HL-60 (cell line): Measurements from ENCODE around the gene GORASP2.

Experiments used
- DNase-seq, 2 experiments: peaks; one replicate each; pipeline ENCODE4 v3.0.0-alpha.2; 2010 to 2020; ENCODE audit warnings: low read depth in 1 of 2, low spot score in 1 of 2
- H3K27ac ChIP-seq: fragments of 250-450 bp; sonication (Bioruptor Pico); replicated peaks from 2 replicates; pipeline ENCODE4 v1.5.1; 2020; ENCODE audit warnings: mild to moderate bottlenecking, moderate library complexity
- H3K27me3 ChIP-seq: fragments of 250-450 bp; sonication (Bioruptor Pico); 2 replicates; pipeline ENCODE4 v1.5.1; 2021; ENCODE audit warnings: mild to moderate bottlenecking, moderate library complexity; ENCODE audit not compliant: insufficient read depth, poor library complexity, severe bottlenecking
- H3K4me3 ChIP-seq: replicated peaks from 2 replicates; pipeline ENCODE4 v1.5.1; 2011; ENCODE audit warnings: mild to moderate bottlenecking, control low read depth, low read length; ENCODE audit not compliant: insufficient read depth
- GABPA ChIP-seq: IDR thresholded peaks from 2 replicates; pipeline ENCODE4 v1.6.1; 2012; ENCODE audit warnings: low read depth
- POLR2AphosphoS5 ChIP-seq: IDR thresholded peaks from 2 replicates; pipeline ENCODE4 v1.6.1; 2012; ENCODE audit warnings: low read depth
- SPI1 ChIP-seq: IDR thresholded peaks from 2 replicates; pipeline ENCODE4 v1.6.1; 2012; ENCODE audit warnings: low read depth, mild to moderate bottlenecking, borderline replicate concordance
- TF ChIP-seq, protein P1 (sequence below): IDR thresholded peaks from one replicate; pipeline ENCODE4 v1.5.1; 2011; ENCODE audit warnings: low read length, control low read depth, inconsistent platforms; ENCODE audit not compliant: insufficient read depth
- TF ChIP-seq, protein P2 (sequence below): IDR thresholded peaks from 2 replicates; pipeline ENCODE4 v1.6.1; 2012; ENCODE audit warnings: low read depth; ENCODE audit not compliant: insufficient replicate concordance

The GORASP2 gene

DNA sequence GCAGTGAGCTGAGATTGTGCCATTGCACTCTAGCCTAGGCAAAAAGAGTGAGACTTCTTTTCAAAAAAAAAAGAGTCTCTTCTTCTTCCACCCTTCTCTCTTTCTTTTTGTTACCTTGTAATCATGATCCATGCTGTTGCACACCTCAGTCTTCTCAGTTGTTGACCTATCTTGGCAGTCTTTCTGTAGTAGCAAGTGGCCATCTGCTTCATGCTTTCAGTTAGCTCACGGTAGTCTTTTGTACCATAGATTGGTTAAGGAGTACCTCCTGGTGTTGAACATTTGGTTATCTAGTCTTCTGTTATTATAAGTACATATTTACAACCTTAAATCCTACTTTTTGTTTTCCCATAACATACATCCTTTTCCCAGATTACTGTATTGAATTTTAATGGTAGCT lies 3.1 kb downstream of the GORASP2 start:
- Histone ChIP-seq H3K4me3 (no peak overlapping the region), H3K27me3 (no peaks in the 10 kb centered on the region), H3K27ac (no peak overlapping the region)
- TF ChIP-seq, protein P1, sequence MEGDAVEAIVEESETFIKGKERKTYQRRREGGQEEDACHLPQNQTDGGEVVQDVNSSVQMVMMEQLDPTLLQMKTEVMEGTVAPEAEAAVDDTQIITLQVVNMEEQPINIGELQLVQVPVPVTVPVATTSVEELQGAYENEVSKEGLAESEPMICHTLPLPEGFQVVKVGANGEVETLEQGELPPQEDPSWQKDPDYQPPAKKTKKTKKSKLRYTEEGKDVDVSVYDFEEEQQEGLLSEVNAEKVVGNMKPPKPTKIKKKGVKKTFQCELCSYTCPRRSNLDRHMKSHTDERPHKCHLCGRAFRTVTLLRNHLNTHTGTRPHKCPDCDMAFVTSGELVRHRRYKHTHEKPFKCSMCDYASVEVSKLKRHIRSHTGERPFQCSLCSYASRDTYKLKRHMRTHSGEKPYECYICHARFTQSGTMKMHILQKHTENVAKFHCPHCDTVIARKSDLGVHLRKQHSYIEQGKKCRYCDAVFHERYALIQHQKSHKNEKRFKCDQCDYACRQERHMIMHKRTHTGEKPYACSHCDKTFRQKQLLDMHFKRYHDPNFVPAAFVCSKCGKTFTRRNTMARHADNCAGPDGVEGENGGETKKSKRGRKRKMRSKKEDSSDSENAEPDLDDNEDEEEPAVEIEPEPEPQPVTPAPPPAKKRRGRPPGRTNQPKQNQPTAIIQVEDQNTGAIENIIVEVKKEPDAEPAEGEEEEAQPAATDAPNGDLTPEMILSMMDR, result no peak
- TF ChIP-seq SPI1 (no peak), POLR2AphosphoS5 (no peak), GABPA (no peak)
- TF ChIP-seq, protein P2, sequence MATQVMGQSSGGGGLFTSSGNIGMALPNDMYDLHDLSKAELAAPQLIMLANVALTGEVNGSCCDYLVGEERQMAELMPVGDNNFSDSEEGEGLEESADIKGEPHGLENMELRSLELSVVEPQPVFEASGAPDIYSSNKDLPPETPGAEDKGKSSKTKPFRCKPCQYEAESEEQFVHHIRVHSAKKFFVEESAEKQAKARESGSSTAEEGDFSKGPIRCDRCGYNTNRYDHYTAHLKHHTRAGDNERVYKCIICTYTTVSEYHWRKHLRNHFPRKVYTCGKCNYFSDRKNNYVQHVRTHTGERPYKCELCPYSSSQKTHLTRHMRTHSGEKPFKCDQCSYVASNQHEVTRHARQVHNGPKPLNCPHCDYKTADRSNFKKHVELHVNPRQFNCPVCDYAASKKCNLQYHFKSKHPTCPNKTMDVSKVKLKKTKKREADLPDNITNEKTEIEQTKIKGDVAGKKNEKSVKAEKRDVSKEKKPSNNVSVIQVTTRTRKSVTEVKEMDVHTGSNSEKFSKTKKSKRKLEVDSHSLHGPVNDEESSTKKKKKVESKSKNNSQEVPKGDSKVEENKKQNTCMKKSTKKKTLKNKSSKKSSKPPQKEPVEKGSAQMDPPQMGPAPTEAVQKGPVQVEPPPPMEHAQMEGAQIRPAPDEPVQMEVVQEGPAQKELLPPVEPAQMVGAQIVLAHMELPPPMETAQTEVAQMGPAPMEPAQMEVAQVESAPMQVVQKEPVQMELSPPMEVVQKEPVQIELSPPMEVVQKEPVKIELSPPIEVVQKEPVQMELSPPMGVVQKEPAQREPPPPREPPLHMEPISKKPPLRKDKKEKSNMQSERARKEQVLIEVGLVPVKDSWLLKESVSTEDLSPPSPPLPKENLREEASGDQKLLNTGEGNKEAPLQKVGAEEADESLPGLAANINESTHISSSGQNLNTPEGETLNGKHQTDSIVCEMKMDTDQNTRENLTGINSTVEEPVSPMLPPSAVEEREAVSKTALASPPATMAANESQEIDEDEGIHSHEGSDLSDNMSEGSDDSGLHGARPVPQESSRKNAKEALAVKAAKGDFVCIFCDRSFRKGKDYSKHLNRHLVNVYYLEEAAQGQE, result no peak
- DNase-seq, result no peak

DNA sequence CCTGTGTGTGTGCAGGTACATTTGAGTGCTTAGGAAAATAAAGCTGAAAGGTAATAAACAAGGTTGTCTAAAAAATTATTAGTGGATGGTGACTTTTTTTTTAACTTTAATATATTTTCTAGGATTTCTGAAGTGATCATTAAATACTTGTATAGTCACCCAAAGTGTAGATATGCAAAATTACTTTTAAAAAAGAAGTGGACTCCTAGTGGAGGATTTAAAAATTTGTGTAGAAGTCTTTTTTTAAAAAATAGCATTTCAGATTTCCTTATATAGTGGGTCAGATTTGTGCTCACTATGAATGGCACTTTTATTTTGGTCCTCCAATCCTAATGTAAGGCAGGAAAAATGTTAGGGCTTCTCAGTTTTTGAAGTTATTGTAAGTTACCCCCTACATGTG lies 3.9 kb downstream of the GORASP2 start:
- TF ChIP-seq POLR2AphosphoS5, result no peak
- TF ChIP-seq, protein P1, result no peak
- TF ChIP-seq GABPA, result no peak
- TF ChIP-seq, protein P2, result no peak
- no peak for TF ChIP-seq SPI1
- DNase-seq, result no peak
- H3K27me3 ChIP-seq, result no peaks in the 10 kb centered on the region
- no peak overlapping the region for H3K27ac ChIP-seq
- H3K4me3 ChIP-seq, result no peak overlapping the region

DNA sequence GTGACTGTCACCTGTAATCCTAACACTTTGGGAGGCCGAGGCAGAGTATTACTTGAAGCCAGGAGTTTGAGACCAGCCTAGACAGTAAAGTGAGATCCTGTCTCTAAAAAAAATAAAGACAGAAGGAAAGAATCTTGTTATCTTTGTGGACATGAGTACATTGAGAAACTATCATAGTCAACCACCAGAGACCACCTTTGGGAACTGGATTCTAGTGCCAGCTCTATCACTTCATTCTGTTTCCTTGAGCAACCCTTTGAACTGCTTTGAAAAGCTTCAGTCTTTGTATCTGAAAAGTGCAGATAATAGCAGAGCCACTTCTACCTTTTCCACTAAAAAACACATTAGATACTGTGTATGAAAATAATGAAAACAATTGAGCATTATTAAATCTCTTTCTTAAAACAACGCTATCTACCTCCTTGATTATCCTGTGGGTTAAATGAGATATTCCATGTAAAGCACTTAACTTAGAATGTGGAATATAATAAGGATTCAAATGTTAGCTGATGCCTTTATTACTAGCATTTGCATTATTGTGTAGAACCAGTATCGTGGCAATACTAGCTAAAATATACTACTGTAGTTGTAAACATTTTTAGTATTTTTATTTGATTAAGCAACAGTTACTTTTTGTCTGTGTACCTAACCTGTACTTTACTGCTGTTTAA lies 8.8 kb downstream of the GORASP2 start:
- Histone ChIP-seq H3K27ac (no peak overlapping the region), H3K27me3 (no peaks in the 10 kb centered on the region), H3K4me3 (no peak overlapping the region)
- DNase-seq, result no peak
- TF ChIP-seq GABPA (no peak), SPI1 (no peak), POLR2AphosphoS5 (no peak)
- TF ChIP-seq, protein P2, result no peak
- TF ChIP-seq, protein P1, result no peak
